ENCODE data around the gene FZD4.
A peak's percentile ranks its signal among the peaks of the same experiment; 100 is the strongest.

Gene FZD4

GRCh38 chr11:86954269-86955110 lies 705 bp downstream of the FZD4 start:
- no peaks in the 10 kb centered on the region for H3K9me3 ChIP-seq
- peaks cover 96% of the 10 kb centered on the region for H3K27me3 ChIP-seq
- H3K36me3 ChIP-seq = no peaks in the 10 kb centered on the region
- H3K4me1 ChIP-seq (ENCODE audit: control insufficient read depth in 1 of 2, insufficient read depth in 1 of 2, low read depth in 1 of 2, low read length in 1 of 2) = peaks cover 6 to 18% of the 10 kb centered on the region in 2 experiments
- H3K27ac ChIP-seq = no peak overlapping the region
- no peak for TF ChIP-seq CTCF (IDR thresholded peaks at IDR 0.05)
- H3K4me3 ChIP-seq (ENCODE audit: low read depth in 1 of 2, low read length in 1 of 2) = peak overlapping the region in 1 of 2 experiments; percentile 52

- Histone ChIP-seq H3K27ac (no peak overlapping the region), H3K27me3 (peaks cover 74% of the 10 kb centered on the region), H3K4me1 (ENCODE audit: control insufficient read depth in 1 of 2, insufficient read depth in 1 of 2, low read depth in 1 of 2, low read length in 1 of 2) (peaks cover 6 to 18% of the 10 kb centered on the region in 2 experiments), H3K9me3 (no peaks in the 10 kb centered on the region), H3K4me3 (ENCODE audit: low read depth in 1 of 2, low read length in 1 of 2) (no peak overlapping the region), H3K36me3 (no peaks in the 10 kb centered on the region)
- no peak for TF ChIP-seq CTCF (IDR thresholded peaks at IDR 0.05)
These were observed 2.8 kb downstream of the FZD4 start for GRCh38 chr11:86952221-86952875.

- Histone ChIP-seq H3K4me3 (ENCODE audit: low read depth in 1 of 2, low read length in 1 of 2) (no peak overlapping the region), H3K36me3 (no peaks in the 10 kb centered on the region), H3K9me3 (no peaks in the 10 kb centered on the region), H3K27me3 (peaks cover 68% of the 10 kb centered on the region), H3K27ac (no peak overlapping the region), H3K4me1 (ENCODE audit: control insufficient read depth in 1 of 2, insufficient read depth in 1 of 2, low read depth in 1 of 2, low read length in 1 of 2) (peaks cover 6 to 18% of the 10 kb centered on the region in 2 experiments)
- no peak for TF ChIP-seq CTCF (IDR thresholded peaks at IDR 0.05)
These were observed 3.5 kb downstream of the FZD4 start for GRCh38 chr11:86951706-86952105.

GRCh38 chr11:86950661-86950995 lies 4.6 kb downstream of the FZD4 start:
- Histone ChIP-seq H3K4me1 (ENCODE audit: control insufficient read depth in 1 of 2, insufficient read depth in 1 of 2, low read depth in 1 of 2, low read length in 1 of 2) (peaks cover 2 to 10% of the 10 kb centered on the region in 2 experiments), H3K27me3 (peaks cover 57% of the 10 kb centered on the region), H3K36me3 (no peaks in the 10 kb centered on the region), H3K4me3 (ENCODE audit: low read depth in 1 of 2, low read length in 1 of 2) (no peak overlapping the region), H3K27ac (no peak overlapping the region), H3K9me3 (no peaks in the 10 kb centered on the region)
- TF ChIP-seq CTCF (IDR thresholded peaks at IDR 0.05) = no peak

- Histone ChIP-seq H3K27ac (no peak overlapping the region), H3K27me3 (peaks cover 52% of the 10 kb centered on the region), H3K9me3 (no peaks in the 10 kb centered on the region), H3K36me3 (no peaks in the 10 kb centered on the region), H3K4me1 (ENCODE audit: control insufficient read depth in 1 of 2, insufficient read depth in 1 of 2, low read depth in 1 of 2, low read length in 1 of 2) (peaks cover 0 to 7% of the 10 kb centered on the region in 2 experiments), H3K4me3 (ENCODE audit: low read depth in 1 of 2, low read length in 1 of 2) (no peak overlapping the region)
- no peak for TF ChIP-seq CTCF (IDR thresholded peaks at IDR 0.05)
These were observed 5.1 kb downstream of the FZD4 start for GRCh38 chr11:86949995-86950660.
